Vagina (tissue), 2 donors: ENCODE data around the gene ZNF664. TPM values are rescaled to one million over a fixed set of nuclear protein-coding genes. Genes with fewer than 3 reads are reported as not detected.

Experiments used
- DNase-seq, 2 donors: peaks; one replicate each; pipeline ENCODE4 v3.0.0-alpha.2; 2017; ENCODE audit errors: extremely low spot score in 2 of 2
- H3K27ac ChIP-seq: fragments of 200-600 bp; sonication (generic); one replicate; pipeline ENCODE4 v1.5.1; 2019
- H3K27me3 ChIP-seq: fragments of 200-600 bp; sonication (generic); one replicate; pipeline ENCODE4 v1.5.1; 2019
- H3K36me3 ChIP-seq, 2 donors: fragments of 200-600 bp; sonication (generic); one replicate each; pipeline ENCODE4 v1.5.1; 2017 to 2019
- H3K4me1 ChIP-seq: fragments of 200-600 bp; sonication (generic); one replicate; pipeline ENCODE4 v1.5.1; 2019
- H3K4me3 ChIP-seq, 2 donors: fragments of 200-600 bp; sonication (generic); 1 replicate in 1 of 2; 2 replicates in 1 of 2; pipeline ENCODE4 v1.5.1; 2016 to 2019
- H3K9me3 ChIP-seq: fragments of 200-600 bp; sonication (generic); one replicate; pipeline ENCODE4 v1.5.1; 2019
- POLR2A ChIP-seq, 2 donors: fragments of 450-650 bp; IDR thresholded peaks; one replicate each; pipeline ENCODE4 v1.6.1; 2017; ENCODE audit warnings: antibody characterized with exemption in 2 of 2, mild to moderate bottlenecking in 2 of 2, moderate library complexity in 2 of 2
- POLR2AphosphoS5 ChIP-seq, 2 donors: sonication (generic); formaldehyde crosslinking; IDR thresholded peaks; one replicate each; pipeline ENCODE4 v1.9.0; 2017; ENCODE audit warnings: antibody characterized with exemption in 2 of 2, mild to moderate bottlenecking in 2 of 2, low read depth in 1 of 2; ENCODE audit not compliant: insufficient read depth in 1 of 2
- intact Hi-C: fragments of 100-400 bp; cut with DNase I; formaldehyde crosslinking; loops from one replicate; pipeline ENCODE4 v1.15.1; 2023
- total RNA-seq: library from RNA; depleted of rRNA; stranded (reverse); fragments of >200 nt; gene quantifications from one replicate; pipeline ENCODE4 v1.2.3, GENCODE V29; 2016
- TF ChIP-seq, protein P1 (sequence below), 3 experiments: fragments of 450-650 bp in 2 of 3; fragments of 200-600 bp in 1 of 3; sonication (generic) in 1 of 3; IDR thresholded peaks; one replicate each; pipeline ENCODE4 v1.5.1; 2017 to 2019; ENCODE audit warnings: antibody characterized with exemption in 3 of 3, mild to moderate bottlenecking in 2 of 3, moderate library complexity in 2 of 3

Gene ZNF664
- total RNA-seq, 1 donor from 2014 or later, result 40.5 TPM

DNA sequence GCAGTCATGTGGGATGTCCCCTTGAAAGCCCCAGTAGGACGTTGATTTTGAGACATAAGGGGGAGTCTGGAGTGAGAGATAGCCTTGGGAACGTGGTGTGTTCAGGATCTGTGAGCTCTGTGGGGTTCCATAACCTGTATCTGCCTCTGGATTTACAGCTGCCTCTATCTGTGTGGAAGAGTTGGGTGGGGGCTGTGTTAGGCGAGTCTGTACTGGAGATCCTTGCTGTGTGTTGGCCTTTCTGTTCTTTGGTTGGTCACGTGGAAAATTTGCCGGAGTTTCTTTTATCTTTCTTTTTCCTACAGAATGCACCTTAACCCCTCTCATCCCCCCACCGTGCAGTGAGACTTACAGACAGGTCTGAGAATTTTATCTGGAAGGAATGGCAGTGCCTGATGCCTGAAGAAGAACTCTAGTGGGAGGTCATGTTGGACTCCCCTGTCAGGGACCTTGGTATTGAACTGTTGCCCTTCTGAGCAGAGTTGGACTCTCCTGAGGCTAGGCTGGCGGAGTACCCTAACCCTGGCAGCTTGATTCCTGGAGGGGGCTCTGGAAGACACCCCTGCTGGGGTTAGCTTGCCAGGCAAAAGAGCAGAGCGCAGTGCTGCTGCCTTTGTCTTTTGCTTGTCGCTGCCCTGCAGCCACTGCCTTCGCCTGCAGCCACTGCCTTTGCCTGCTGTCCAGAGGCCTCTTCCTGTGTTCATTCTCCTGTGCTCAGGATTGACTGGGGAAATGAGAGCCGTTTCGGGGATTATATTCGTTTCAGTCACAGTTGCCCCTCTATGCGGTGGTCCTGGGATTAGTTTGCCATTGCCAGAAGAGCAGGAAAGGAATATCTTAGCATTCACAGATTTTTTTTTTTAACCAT, 34.1 kb downstream of the ZNF664 start:
- no peak for DNase-seq
- TF ChIP-seq, protein P1, sequence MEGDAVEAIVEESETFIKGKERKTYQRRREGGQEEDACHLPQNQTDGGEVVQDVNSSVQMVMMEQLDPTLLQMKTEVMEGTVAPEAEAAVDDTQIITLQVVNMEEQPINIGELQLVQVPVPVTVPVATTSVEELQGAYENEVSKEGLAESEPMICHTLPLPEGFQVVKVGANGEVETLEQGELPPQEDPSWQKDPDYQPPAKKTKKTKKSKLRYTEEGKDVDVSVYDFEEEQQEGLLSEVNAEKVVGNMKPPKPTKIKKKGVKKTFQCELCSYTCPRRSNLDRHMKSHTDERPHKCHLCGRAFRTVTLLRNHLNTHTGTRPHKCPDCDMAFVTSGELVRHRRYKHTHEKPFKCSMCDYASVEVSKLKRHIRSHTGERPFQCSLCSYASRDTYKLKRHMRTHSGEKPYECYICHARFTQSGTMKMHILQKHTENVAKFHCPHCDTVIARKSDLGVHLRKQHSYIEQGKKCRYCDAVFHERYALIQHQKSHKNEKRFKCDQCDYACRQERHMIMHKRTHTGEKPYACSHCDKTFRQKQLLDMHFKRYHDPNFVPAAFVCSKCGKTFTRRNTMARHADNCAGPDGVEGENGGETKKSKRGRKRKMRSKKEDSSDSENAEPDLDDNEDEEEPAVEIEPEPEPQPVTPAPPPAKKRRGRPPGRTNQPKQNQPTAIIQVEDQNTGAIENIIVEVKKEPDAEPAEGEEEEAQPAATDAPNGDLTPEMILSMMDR (IDR thresholded peaks at IDR 0.05), result no peak
- TF ChIP-seq POLR2A (IDR thresholded peaks at IDR 0.05) (no peak), POLR2AphosphoS5 (IDR thresholded peaks at IDR 0.05; ENCODE audit: insufficient read depth in 1 of 2, low read depth in 1 of 2) (no peak)
- no peaks in the 10 kb centered on the region for H3K27me3 ChIP-seq
- peaks cover 0 to 23% of the 10 kb centered on the region in 2 donors for H3K36me3 ChIP-seq
- intact Hi-C loops, result no loop called here
- H3K27ac ChIP-seq, result no peak overlapping the region
- no peak overlapping the region for H3K4me3 ChIP-seq
- no peaks in the 10 kb centered on the region for H3K9me3 ChIP-seq
- H3K4me1 ChIP-seq, result peaks cover 23% of the 10 kb centered on the region

DNA sequence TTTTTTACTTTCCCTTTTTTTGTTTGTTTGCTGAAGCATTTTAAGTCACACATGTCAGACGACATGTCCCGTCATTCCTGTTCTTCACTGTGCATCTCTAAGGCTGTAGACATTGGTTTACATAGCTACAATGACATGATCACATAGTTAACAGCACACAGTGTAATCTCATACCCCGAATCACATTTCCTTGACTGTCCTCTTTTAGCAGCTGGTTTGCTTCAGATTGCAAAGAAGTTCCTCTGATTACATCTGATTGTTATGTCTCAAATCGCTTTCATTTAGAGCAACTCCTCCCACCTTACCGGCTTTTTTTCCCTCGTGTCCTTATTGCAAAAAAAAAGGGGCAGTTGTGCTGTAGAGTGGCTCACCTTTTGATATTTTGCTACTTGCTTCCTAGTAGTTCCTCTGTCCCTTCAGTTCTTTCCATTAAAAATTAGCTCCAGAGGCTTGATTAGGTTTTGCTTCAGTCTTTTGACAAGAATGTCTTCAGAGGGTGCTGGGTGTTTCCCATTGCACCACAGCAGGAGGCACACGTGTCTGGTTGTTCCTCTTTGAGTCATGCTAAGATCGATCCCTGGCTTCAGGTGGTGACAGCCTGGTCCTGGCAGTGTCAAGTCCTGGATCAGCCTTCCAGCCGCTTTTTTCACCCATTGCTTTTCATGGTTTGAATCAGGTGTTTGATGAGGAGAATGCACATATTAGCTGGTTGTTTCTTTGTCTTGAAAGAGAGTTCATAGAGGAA, 35.0 kb downstream of the ZNF664 start:
- intact Hi-C loops, result no loop called here
- DNase-seq, result no peak
- no peak overlapping the region for H3K4me3 ChIP-seq
- no peaks in the 10 kb centered on the region for H3K9me3 ChIP-seq
- H3K27ac ChIP-seq, result no peak overlapping the region
- no peaks in the 10 kb centered on the region for H3K27me3 ChIP-seq
- peaks cover 0 to 32% of the 10 kb centered on the region in 2 donors for H3K36me3 ChIP-seq
- H3K4me1 ChIP-seq, result peaks cover 14% of the 10 kb centered on the region
- TF ChIP-seq POLR2AphosphoS5 (IDR thresholded peaks at IDR 0.05; ENCODE audit: insufficient read depth in 1 of 2, low read depth in 1 of 2) (no peak), POLR2A (IDR thresholded peaks at IDR 0.05) (no peak)

DNA sequence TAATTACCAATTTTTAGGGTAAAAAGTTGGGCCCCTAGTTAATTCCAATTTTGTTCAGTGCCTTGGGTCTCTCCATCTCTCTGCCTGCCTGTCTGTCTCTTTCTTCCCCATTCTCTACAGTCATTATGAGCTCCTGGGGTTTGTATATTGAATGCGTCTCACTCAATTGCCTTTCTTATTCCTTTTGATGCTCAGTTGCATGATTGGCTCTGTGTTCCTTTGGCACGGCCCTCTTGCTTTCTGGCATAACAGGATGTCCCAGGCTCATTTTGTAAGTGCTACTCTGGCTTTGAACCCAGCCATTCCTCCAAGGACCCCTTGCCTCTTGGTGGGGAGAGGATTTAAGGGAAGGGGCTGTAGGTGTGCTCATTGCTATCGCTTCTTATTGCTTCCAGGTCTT, 35.6 kb downstream of the ZNF664 start:
- intact Hi-C loops, result no loop called here

DNA sequence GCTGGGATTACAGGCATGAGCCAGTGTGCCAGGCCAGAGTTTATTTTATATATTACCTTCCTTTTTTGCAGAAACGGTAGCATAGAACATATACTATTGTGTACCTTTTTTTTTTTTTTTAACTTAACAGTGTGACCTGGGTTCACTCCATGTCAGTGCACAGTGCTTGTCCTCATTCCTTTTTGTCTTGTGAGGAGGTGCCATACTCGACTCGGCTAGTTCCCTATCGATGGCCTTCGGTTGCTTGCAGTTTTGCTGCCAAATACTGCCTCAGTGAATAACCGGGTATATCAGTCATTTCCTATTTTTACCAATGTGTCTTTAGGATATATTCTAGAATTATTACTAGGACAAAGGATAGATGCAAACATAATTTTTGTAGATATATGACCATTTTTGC, 36.8 kb downstream of the ZNF664 start:
- Histone ChIP-seq H3K4me1 (peaks cover 6% of the 10 kb centered on the region), H3K36me3 (peaks cover 0 to 36% of the 10 kb centered on the region in 2 donors), H3K27ac (no peak overlapping the region), H3K9me3 (no peaks in the 10 kb centered on the region), H3K4me3 (no peak overlapping the region), H3K27me3 (no peaks in the 10 kb centered on the region)
- DNase-seq, result no peak
- intact Hi-C loops, result loop anchor here (2.0 kb wide), 1 partner anchor 49 kb away; no protein-coding TSS in a partner anchor
- TF ChIP-seq POLR2AphosphoS5 (IDR thresholded peaks at IDR 0.05; ENCODE audit: insufficient read depth in 1 of 2, low read depth in 1 of 2), result no peak
- TF ChIP-seq POLR2A (IDR thresholded peaks at IDR 0.05), result no peak
- TF ChIP-seq, protein P1 (IDR thresholded peaks at IDR 0.05), result no peak

More for the DNA sequence above, 35.6 kb downstream of the ZNF664 start:
- Histone ChIP-seq H3K36me3 (peaks cover 0 to 38% of the 10 kb centered on the region in 2 donors), H3K27ac (no peak overlapping the region), H3K4me1 (peaks cover 11% of the 10 kb centered on the region), H3K9me3 (no peaks in the 10 kb centered on the region), H3K4me3 (no peak overlapping the region), H3K27me3 (no peaks in the 10 kb centered on the region)
- TF ChIP-seq POLR2AphosphoS5 (IDR thresholded peaks at IDR 0.05; ENCODE audit: insufficient read depth in 1 of 2, low read depth in 1 of 2) (no peak), POLR2A (IDR thresholded peaks at IDR 0.05) (no peak)
- TF ChIP-seq, protein P1 (IDR thresholded peaks at IDR 0.05), result no peak
- DNase-seq, result no peak

DNA sequence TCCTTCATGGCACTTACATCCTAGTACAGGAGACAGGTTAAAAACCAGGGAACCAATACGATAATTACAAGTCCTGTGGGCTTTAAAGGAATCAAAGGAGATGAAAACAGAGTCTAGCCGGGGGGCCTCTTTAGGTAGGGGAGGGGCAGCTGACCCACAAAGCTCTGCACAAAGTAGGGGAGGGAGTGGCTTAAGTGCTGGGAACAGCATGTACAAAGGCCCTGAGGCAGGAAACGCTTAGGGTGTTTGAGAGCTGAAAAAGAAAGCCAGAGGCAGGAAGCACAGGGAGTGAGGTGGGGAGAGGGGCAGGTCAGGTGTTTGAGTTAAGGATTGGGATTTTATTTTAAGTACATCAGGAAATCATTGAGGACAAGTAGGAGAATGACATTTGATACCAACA, 37.7 kb downstream of the ZNF664 start:
- DNase-seq, result no peak
- peaks cover 6% of the 10 kb centered on the region for H3K4me1 ChIP-seq
- intact Hi-C loops, result loop anchor here (2.0 kb wide), 1 partner anchor 50 kb away; no protein-coding TSS in a partner anchor

More for the DNA sequence above, 37.7 kb downstream of the ZNF664 start:
- Histone ChIP-seq H3K4me3 (no peak overlapping the region), H3K36me3 (peaks cover 0 to 36% of the 10 kb centered on the region in 2 donors), H3K9me3 (no peaks in the 10 kb centered on the region), H3K27ac (no peak overlapping the region), H3K27me3 (no peaks in the 10 kb centered on the region)
- no peak for TF ChIP-seq POLR2AphosphoS5 (IDR thresholded peaks at IDR 0.05; ENCODE audit: insufficient read depth in 1 of 2, low read depth in 1 of 2)
